K562 (cell line): ENCODE results near the gene POLD1. TPM values are rescaled to one million over a fixed set of nuclear protein-coding genes. Genes with fewer than 3 reads are reported as not detected.
A peak's percentile ranks its signal among the peaks of the same experiment; 100 is the strongest.

ENCODE experiments used
- DLX4 ChIP-seq: fragments of 250-450 bp; sonication (Bioruptor Pico); IDR thresholded peaks from 2 replicates; pipeline ENCODE4 v1.6.1; 2021; ENCODE audit warnings: mild to moderate bottlenecking
- IFI16 ChIP-seq: fragments of 250-450 bp; sonication (Bioruptor Pico); IDR thresholded peaks from 2 replicates; pipeline ENCODE4 v2.1.2; 2022; ENCODE audit warnings: mild to moderate bottlenecking, inconsistent platforms
- KHSRP ChIP-seq: fragments of 450-650 bp; IDR thresholded peaks from 2 replicates; pipeline ENCODE4 v1.6.1; 2017
- KLF10 ChIP-seq: fragments of 250-450 bp; sonication (Bioruptor Pico); IDR thresholded peaks from 2 replicates; pipeline ENCODE4 v1.6.1; 2021; ENCODE audit warnings: matching md5 sums
- PCBP1 ChIP-seq: fragments of 200-400 bp; formaldehyde crosslinking; IDR thresholded peaks from 2 replicates; pipeline ENCODE4 v1.6.1; 2018; ENCODE audit warnings: mild to moderate bottlenecking, low read depth, low read length; ENCODE audit not compliant: poor library complexity, severe bottlenecking
- POLR2AphosphoS5 ChIP-seq: IDR thresholded peaks from 2 replicates; pipeline ENCODE4 v1.6.1; 2011; ENCODE audit warnings: mild to moderate bottlenecking, low read depth, low read length, moderate library complexity; ENCODE audit not compliant: control insufficient read depth, insufficient read depth
- SOX6 ChIP-seq: fragments of 450-650 bp; IDR thresholded peaks from 2 replicates; pipeline ENCODE4 v1.6.1; 2014; ENCODE audit warnings: mild to moderate bottlenecking
- SREBF2 ChIP-seq: sonication (generic); formaldehyde crosslinking; IDR thresholded peaks from 2 replicates; pipeline ENCODE4 v1.4.0; 2020; ENCODE audit warnings: mild to moderate bottlenecking, missing genetic modification reagents
- ZBTB49 ChIP-seq: sonication (generic); formaldehyde crosslinking; IDR thresholded peaks from 2 replicates; pipeline ENCODE4 v1.8.0; 2022; ENCODE audit warnings: missing genetic modification reagents, mild to moderate bottlenecking, borderline replicate concordance
- ZHX1 ChIP-seq: fragments of 150-350 bp; conservative IDR thresholded peaks from 2 replicates; pipeline ENCODE4 v1.6.1; 2014; ENCODE audit warnings: low read length
- polyA plus RNA-seq, 8 experiments: library from polyadenylated mRNA; depleted of rRNA in 4 of 8; stranded (reverse) in 5 of 8; unstranded in 3 of 8; fragments of >200 nt; fragmentation: Nextera tagmentation in 2 of 8; fragmentation: Illumina TruSeq in 1 of 8; extraction: Ambion mirVana in 2 of 8; extraction: Trizol in 1 of 8; gene quantifications; 2 replicates each; pipeline versions ENCODE4 v1.2.1 to v1.2.3, GENCODE V29; 2011 to 2014; ENCODE audit warnings: inconsistent platforms in 1 of 8, missing spikeins in 1 of 8
- total RNA-seq, 7 experiments: library from RNA; depleted of rRNA in 6 of 7; stranded (reverse); fragments of >200 nt in 6 of 7; fragmentation: Illumina TruSeq in 2 of 7; extraction: Trizol in 2 of 7; gene quantifications; 2 replicates each; pipeline versions ENCODE4 v1.2.1 to v1.2.3, GENCODE V29; 2011 to 2021; ENCODE audit warnings: low replicate concordance in 1 of 7
- TF ChIP-seq, protein P1 (sequence below): fragments of 250-450 bp; sonication (Bioruptor Pico); IDR thresholded peaks from 2 replicates; pipeline ENCODE4 v1.9.0; 2021; ENCODE audit warnings: mild to moderate bottlenecking, inconsistent platforms
- TF ChIP-seq, protein P2 (sequence below), 2 experiments: fragments of 150-350 bp in 1 of 2; IDR thresholded peaks; 2 replicates each; pipeline ENCODE4 v1.6.1; 2012 to 2016; ENCODE audit warnings: low read depth in 2 of 2, low read length in 2 of 2, mild to moderate bottlenecking in 1 of 2, moderate library complexity in 1 of 2
- TF ChIP-seq, protein P3 (sequence below): fragments of 450-650 bp; formaldehyde crosslinking; IDR thresholded peaks from 2 replicates; pipeline ENCODE4 v1.4.0; 2020; ENCODE audit warnings: mild to moderate bottlenecking, moderate library complexity

POLD1 gene
- total and polyA plus RNA-seq, 9 of the 15 experiments (the other 6 are each of a cell fraction or from before 2014, with no cell fraction given) = 1.3 to 312 (median 47.8) TPM

DNA sequence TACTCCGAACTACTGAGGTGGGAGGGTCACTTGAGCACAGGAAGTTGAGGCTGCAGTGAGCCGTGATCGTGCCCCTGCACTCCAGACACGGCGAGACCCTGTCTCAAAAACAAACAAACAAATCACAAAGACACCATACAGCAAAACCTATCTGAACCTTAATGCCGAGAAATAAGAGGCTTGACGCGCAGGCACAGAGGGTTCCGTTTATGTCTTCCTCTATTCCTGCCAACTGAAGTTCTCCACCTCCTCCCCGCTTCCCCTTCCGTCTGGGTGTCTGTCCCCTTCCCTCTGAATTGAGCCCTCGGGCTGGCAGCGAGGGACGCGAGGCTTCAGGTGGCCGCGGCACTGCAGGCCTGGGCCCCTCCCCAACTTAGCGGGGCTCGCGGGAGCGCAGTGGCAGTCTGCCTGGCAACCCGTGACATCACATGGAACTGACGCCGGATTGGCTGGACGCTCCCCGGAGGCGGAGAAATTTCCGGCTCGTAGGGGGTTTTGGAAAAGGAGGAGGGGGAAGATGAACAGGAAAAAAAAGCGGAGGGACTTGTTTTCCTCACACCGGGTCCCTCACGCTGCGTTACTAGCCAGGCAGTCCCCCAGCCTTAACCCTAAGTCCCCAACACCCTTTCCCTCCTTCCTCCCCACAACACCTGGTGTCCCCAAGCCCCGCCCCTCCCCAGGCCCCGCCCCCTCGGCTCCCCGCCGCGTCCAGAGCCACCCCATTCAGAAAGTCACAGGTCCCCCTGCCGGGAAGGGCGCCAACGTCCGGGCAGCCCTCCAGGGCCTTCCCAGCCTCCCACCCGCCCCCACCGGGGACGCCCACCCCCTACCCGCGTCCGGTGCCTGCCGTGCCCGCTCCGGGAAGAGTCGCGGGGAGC, 47.4 kb downstream of the POLD1 start (continued):
- no peak for TF ChIP-seq ZBTB49 (CRISPR knock-in tag)
- no peak for TF ChIP-seq SOX6
- TF ChIP-seq POLR2AphosphoS5 = no peak
- TF ChIP-seq SREBF2 = no peak
- TF ChIP-seq, protein P1, sequence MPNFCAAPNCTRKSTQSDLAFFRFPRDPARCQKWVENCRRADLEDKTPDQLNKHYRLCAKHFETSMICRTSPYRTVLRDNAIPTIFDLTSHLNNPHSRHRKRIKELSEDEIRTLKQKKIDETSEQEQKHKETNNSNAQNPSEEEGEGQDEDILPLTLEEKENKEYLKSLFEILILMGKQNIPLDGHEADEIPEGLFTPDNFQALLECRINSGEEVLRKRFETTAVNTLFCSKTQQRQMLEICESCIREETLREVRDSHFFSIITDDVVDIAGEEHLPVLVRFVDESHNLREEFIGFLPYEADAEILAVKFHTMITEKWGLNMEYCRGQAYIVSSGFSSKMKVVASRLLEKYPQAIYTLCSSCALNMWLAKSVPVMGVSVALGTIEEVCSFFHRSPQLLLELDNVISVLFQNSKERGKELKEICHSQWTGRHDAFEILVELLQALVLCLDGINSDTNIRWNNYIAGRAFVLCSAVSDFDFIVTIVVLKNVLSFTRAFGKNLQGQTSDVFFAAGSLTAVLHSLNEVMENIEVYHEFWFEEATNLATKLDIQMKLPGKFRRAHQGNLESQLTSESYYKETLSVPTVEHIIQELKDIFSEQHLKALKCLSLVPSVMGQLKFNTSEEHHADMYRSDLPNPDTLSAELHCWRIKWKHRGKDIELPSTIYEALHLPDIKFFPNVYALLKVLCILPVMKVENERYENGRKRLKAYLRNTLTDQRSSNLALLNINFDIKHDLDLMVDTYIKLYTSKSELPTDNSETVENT (CRISPR knock-in tag) = no peak
- no peak for TF ChIP-seq IFI16
- no peak for TF ChIP-seq DLX4
- TF ChIP-seq, protein P2, sequence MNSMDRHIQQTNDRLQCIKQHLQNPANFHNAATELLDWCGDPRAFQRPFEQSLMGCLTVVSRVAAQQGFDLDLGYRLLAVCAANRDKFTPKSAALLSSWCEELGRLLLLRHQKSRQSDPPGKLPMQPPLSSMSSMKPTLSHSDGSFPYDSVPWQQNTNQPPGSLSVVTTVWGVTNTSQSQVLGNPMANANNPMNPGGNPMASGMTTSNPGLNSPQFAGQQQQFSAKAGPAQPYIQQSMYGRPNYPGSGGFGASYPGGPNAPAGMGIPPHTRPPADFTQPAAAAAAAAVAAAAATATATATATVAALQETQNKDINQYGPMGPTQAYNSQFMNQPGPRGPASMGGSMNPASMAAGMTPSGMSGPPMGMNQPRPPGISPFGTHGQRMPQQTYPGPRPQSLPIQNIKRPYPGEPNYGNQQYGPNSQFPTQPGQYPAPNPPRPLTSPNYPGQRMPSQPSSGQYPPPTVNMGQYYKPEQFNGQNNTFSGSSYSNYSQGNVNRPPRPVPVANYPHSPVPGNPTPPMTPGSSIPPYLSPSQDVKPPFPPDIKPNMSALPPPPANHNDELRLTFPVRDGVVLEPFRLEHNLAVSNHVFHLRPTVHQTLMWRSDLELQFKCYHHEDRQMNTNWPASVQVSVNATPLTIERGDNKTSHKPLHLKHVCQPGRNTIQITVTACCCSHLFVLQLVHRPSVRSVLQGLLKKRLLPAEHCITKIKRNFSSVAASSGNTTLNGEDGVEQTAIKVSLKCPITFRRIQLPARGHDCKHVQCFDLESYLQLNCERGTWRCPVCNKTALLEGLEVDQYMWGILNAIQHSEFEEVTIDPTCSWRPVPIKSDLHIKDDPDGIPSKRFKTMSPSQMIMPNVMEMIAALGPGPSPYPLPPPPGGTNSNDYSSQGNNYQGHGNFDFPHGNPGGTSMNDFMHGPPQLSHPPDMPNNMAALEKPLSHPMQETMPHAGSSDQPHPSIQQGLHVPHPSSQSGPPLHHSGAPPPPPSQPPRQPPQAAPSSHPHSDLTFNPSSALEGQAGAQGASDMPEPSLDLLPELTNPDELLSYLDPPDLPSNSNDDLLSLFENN (IDR thresholded peaks at IDR 0.05; ENCODE audit: low read depth in 2 of 2, low read length in 2 of 2) = no peak
- TF ChIP-seq KHSRP = peak; percentile 66
- no peak for TF ChIP-seq PCBP1
- no peak for TF ChIP-seq ZHX1
- TF ChIP-seq, protein P3, sequence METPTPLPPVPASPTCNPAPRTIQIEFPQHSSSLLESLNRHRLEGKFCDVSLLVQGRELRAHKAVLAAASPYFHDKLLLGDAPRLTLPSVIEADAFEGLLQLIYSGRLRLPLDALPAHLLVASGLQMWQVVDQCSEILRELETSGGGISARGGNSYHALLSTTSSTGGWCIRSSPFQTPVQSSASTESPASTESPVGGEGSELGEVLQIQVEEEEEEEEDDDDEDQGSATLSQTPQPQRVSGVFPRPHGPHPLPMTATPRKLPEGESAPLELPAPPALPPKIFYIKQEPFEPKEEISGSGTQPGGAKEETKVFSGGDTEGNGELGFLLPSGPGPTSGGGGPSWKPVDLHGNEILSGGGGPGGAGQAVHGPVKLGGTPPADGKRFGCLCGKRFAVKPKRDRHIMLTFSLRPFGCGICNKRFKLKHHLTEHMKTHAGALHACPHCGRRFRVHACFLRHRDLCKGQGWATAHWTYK (CRISPR knock-in tag) = no peak
- TF ChIP-seq KLF10 (CRISPR knock-in tag) = no peak
